WI38 (cell line): ENCODE results near the gene FUS.
"Not testable (repeated sequence)": the region's sequence is repeated elsewhere in the genome, so short reads cannot be mapped to it uniquely, and the experiment has no call there.

ENCODE experiments used
- H3K4me3 ChIP-seq: 2 replicates; pipeline ENCODE4 v1.5.1; 2011; ENCODE audit warnings: low read depth, mild to moderate bottlenecking, control low read depth, low read length
- CTCF ChIP-seq: IDR thresholded peaks from 2 replicates; pipeline ENCODE4 v1.5.1; 2012; ENCODE audit warnings: low read depth, mild to moderate bottlenecking, control low read depth, low read length

Gene FUS

GRCh38 chr16:31196324-31197088, 16.6 kb downstream of the FUS start:
- TF ChIP-seq CTCF = no peak
- H3K4me3 ChIP-seq = no peak overlapping the region

DNA sequence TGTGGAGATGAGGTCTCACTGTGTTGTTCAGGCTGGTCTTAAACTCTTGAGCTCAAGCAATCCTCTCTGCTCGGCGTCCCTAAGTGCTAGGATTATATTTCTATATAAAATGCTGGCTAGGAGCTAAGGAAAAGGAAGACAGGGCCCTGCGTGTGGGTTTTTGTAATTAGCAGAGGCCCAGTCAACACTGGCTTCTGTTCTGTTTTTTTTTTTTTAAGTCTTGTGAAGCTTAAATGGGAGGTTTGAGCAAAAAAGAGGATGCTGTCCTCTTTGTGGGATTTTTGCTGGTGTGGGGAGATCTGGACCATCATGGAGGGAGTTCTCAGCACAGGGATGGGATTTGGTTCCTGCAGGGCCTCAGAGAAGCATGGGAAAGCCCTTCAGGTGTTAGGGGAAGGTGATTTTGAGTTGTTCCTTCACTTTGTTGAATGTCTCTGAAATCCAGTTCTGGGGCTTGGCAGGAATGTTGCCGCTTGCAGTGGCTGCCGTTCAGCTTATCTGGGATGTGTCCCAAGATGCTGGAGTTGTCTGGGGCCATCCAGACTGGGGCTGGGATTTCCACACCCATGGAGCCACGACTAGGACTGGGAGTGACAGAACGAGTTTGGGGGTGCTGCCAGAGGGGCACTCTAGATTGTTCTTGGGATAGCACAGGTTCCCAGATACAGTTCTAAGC, 18.4 kb downstream of the FUS start:
- no peak overlapping the region for H3K4me3 ChIP-seq
- no peak for TF ChIP-seq CTCF

DNA sequence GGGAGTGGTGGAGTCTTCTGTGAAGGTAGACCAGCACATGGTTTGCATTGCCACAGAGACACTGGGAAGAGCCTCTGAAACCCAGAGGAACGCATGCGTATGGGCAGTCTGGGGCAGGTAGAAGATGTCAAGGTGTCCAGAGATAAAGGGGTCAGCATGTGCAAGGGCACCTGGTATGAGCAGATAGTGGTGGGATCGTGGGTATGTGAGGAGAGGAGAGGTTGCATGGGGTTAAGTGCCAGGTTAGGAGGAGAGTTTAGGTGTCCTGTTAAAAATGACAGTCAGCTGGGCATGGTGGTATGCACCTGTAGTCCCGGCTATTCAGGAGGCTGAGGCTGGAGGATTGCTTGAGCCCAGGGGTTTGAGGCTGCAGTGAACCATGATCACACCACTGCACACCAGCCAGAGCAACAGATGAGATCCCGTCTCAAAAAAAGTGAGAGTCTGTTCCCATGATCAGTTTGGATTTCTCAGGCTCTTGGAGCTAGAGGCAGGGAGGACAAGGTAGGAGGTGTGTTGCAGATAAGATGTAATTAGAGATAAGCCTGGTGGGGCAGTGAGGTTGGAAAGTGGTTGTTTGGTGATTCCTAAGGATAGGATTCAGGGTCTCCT, 19.6 kb downstream of the FUS start:
- no peak overlapping the region for H3K4me3 ChIP-seq
- TF ChIP-seq CTCF = no peak

DNA sequence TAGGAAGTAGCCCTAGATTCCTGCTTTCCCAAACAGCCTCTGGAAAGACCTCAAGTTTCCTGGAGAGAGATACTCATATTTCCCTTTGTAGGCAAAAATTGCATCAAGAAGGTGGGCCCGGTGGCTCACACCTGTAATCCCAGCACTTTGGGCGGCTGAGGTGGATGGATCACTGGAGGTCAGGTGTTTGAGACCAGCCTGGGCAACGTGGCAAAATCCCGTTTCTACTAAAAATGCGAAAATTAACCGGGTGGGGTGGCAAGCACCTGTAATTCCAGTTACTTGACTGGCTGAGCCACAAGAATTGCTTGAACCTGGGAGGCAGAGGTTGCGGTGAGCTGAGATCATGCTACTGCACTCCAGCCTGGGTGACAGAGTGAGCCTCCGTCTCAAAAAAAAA, 20.2 kb downstream of the FUS start:
- H3K4me3 ChIP-seq = not testable (repeated sequence)

DNA sequence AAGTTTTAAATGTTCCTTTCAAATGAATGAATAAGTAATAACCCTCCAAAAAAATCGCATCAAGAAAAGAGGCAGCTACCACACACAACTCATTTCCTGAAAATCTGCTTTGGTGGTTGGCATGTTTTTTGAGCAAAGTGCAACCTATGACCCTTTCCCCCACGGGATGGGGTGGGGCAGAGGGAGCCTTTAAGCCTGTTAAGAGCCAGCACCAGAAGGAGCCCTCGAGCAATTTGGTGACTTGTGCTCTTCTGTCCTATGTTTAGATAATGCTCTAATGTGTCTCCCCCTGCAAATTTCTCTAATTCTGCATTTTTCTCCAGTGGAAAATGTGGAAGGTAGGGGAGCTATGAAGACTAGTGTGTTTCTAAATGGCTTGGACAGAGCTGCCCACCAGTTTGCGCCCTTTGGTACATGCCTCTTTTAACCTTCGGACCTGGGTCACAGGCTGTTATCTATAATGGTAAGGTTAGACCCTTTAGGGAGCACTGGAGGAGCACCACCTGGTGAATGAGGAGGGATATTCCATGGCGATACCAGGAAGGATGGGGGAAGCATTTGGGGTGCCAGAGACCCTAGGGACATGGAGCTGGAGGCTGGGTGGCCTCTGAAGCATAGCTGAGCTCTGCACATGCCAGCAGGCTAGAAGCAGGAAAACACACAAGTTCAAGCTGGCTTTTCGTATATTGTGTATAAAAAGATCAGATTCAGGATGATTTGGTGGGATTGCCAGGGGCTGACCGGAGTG, 21.1 kb downstream of the FUS start:
- H3K4me3 ChIP-seq = no peak overlapping the region
- no peak for TF ChIP-seq CTCF

DNA sequence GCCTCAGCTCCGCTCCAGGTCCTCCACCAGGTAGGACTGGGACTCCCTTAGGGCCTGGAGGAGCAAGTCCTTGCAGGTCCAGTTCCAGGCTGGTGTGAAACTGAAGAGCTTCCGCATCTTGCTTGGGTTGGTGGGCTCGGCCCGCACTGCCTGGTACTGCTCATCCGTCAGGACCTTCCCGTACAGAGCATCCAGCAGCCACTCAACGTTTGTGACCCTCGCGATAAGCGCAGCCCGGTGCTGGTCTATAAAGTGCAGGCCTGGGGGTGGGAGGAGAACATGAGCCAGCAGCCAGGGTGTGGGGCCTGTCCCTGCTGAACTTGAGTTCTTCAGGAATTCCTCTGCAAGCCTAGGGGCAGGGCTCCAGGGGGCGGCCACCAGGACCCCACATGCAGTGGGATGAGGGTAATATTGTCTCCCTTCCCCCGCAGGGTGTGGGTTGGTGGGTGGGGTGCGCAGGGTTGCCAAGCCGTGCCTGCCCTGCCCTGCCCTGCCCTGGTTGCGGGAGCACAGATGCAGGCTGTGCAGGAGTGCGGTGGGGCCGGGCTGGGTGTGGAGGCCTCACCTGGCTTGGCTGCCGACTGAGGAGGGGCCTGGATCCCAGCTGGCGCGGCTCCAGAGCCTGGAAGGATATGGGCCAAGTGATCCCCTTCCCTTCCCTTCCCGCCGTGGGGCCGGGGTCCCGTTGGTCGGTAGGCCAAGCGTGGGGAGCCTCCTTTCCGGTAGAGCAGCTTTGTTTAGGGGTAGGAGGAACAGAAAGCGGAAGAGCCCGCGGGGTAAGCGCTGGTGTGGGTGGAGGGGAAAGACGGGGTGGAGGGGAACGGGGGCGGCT, 21.9 kb downstream of the FUS start:
- peak overlapping the region; percentile 61 for H3K4me3 ChIP-seq

More for the DNA sequence above, 21.9 kb downstream of the FUS start:
- TF ChIP-seq CTCF = no peak
